Measurements from ENCODE around the gene GPX8.

The GPX8 gene

GRCh38 chr5:55191165-55191564 is 31.2 kb downstream of the GPX8 start:
- peaks cover 0 to 20% (median 9%) of the 10 kb centered on the region in 5 donors for H3K27me3 ChIP-seq (ENCODE audit: control insufficient read depth in 5 of 5, insufficient read depth in 4 of 5, low read length in 5 of 5)
- H3K4me3 ChIP-seq (ENCODE audit: low read depth in 1 of 5, low read length in 5 of 5): no peak overlapping the region
- no peaks in the 10 kb centered on the region for H3K9me3 ChIP-seq (ENCODE audit: control insufficient read depth in 5 of 5, low read length in 5 of 5)
- H3K27ac ChIP-seq (ENCODE audit: low read depth, low read length): no peak overlapping the region
- no peaks in the 10 kb centered on the region for H3K36me3 ChIP-seq (ENCODE audit: control insufficient read depth in 5 of 5, insufficient read depth in 5 of 5, low read length in 5 of 5)
- H3K9ac ChIP-seq (ENCODE audit: low read length in 5 of 5): no peak overlapping the region
- no peaks in the 10 kb centered on the region for H3K4me1 ChIP-seq (ENCODE audit: control insufficient read depth in 5 of 5, insufficient read depth in 5 of 5, low read length in 5 of 5)

GRCh38 chr5:55205001-55205400 is 45.0 kb downstream of the GPX8 start:
- no peak overlapping the region for H3K9ac ChIP-seq (ENCODE audit: low read length in 5 of 5)
- H3K4me1 ChIP-seq (ENCODE audit: control insufficient read depth in 5 of 5, insufficient read depth in 5 of 5, low read length in 5 of 5): no peaks in the 10 kb centered on the region
- no peaks in the 10 kb centered on the region for H3K36me3 ChIP-seq (ENCODE audit: control insufficient read depth in 5 of 5, insufficient read depth in 5 of 5, low read length in 5 of 5)
- no peak overlapping the region for H3K4me3 ChIP-seq (ENCODE audit: low read depth in 1 of 5, low read length in 5 of 5)
- no peak overlapping the region for H3K27ac ChIP-seq (ENCODE audit: low read depth, low read length)
- no peaks in the 10 kb centered on the region for H3K9me3 ChIP-seq (ENCODE audit: control insufficient read depth in 5 of 5, low read length in 5 of 5)
- H3K27me3 ChIP-seq (ENCODE audit: control insufficient read depth in 5 of 5, insufficient read depth in 4 of 5, low read length in 5 of 5): peaks cover 0 to 8% (median 0%) of the 10 kb centered on the region in 5 donors

GRCh38 chr5:55211184-55211874 is 51.4 kb downstream of the GPX8 start:
- Histone ChIP-seq H3K27ac (ENCODE audit: low read depth, low read length) (no peak overlapping the region), H3K9ac (ENCODE audit: low read length in 5 of 5) (no peak overlapping the region), H3K27me3 (ENCODE audit: control insufficient read depth in 5 of 5, insufficient read depth in 4 of 5, low read length in 5 of 5) (peaks cover 0 to 5% (median 0%) of the 10 kb centered on the region in 5 donors), H3K36me3 (ENCODE audit: control insufficient read depth in 5 of 5, insufficient read depth in 5 of 5, low read length in 5 of 5) (no peaks in the 10 kb centered on the region), H3K9me3 (ENCODE audit: control insufficient read depth in 5 of 5, low read length in 5 of 5) (no peaks in the 10 kb centered on the region), H3K4me3 (ENCODE audit: low read depth in 1 of 5, low read length in 5 of 5) (no peak overlapping the region), H3K4me1 (ENCODE audit: control insufficient read depth in 5 of 5, insufficient read depth in 5 of 5, low read length in 5 of 5) (no peaks in the 10 kb centered on the region)
